Natural killer cell treated with Interleukin-12 subunit alpha and Interleukin-12 subunit beta and Interleukin-15 and Interleukin-18, amount 100 ng/mL, for 72 hours (primary cell): Measurements from ENCODE around the gene PDE2A. TPM values are rescaled to one million over a fixed set of nuclear protein-coding genes. Genes with fewer than 3 reads are reported as not detected.
A peak's percentile ranks its signal among the peaks of the same experiment; 100 is the strongest.

ENCODE experiments used
- ATAC-seq, 2 donors: fragments of 150-1000 bp; cut with Tn5 transposase in 1 of 2; sonication (Bioruptor Pico), chemical (Tn5 transposase) in 1 of 2; 2 replicates each; pipeline ENCODE4 v1.10.0; 2021
- DNase-seq: peaks from one replicate; pipeline ENCODE4 v3.0.0; 2022; ENCODE audit warnings: low spot score
- H3K27ac Mint-ChIP-seq, 2 donors: 1 replicate in 1 of 2; 2 replicates in 1 of 2; pipeline ENCODE4 v1.8.0; 2022; ENCODE audit warnings: mixed read lengths in 2 of 2, mild to moderate bottlenecking in 1 of 2, moderate library complexity in 1 of 2
- H3K27me3 Mint-ChIP-seq, 2 donors: 1 replicate in 1 of 2; 2 replicates in 1 of 2; pipeline ENCODE4 v1.8.0; 2022; ENCODE audit warnings: mixed read lengths in 2 of 2
- H3K36me3 Mint-ChIP-seq: one replicate; pipeline ENCODE4 v1.8.0; 2022; ENCODE audit warnings: mixed read lengths
- H3K4me1 Mint-ChIP-seq, 2 donors: 1 replicate in 1 of 2; 2 replicates in 1 of 2; pipeline ENCODE4 v1.8.0; 2022; ENCODE audit warnings: low read depth in 2 of 2, mixed read lengths in 2 of 2, mild to moderate bottlenecking in 1 of 2
- H3K4me3 Mint-ChIP-seq: one replicate; pipeline ENCODE4 v1.8.0; 2022; ENCODE audit warnings: mixed read lengths
- H3K9me3 Mint-ChIP-seq: 2 replicates; pipeline ENCODE4 v1.8.0; 2022; ENCODE audit warnings: mixed read lengths
- total RNA-seq, 2 donors: library from RNA; stranded (reverse); gene quantifications; one replicate each; pipeline ENCODE4 v1.2.3, GENCODE V29; 2022

PDE2A gene
- total RNA-seq, 2 donors from 2014 or later = 2.5 to 7.7 TPM

- no peak for ATAC-seq
- no peak overlapping the region for H3K27ac Mint-ChIP-seq
- H3K4me1 Mint-ChIP-seq = peaks cover 7 to 25% of the 10 kb centered on the region in 2 donors
- H3K36me3 Mint-ChIP-seq = no peaks in the 10 kb centered on the region
- H3K9me3 Mint-ChIP-seq = no peaks in the 10 kb centered on the region
- H3K4me3 Mint-ChIP-seq = no peak overlapping the region
- no peaks in the 10 kb centered on the region for H3K27me3 Mint-ChIP-seq
- no peak for DNase-seq
These were observed 27.2 kb upstream of the PDE2A start for GRCh38 chr11:72701466-72701865.

GRCh38 chr11:72700146-72700545 lies 25.9 kb upstream of the PDE2A start:
- H3K4me1 Mint-ChIP-seq = peaks cover 7 to 22% of the 10 kb centered on the region in 2 donors
- no peak for DNase-seq
- no peaks in the 10 kb centered on the region for H3K36me3 Mint-ChIP-seq
- H3K9me3 Mint-ChIP-seq = no peaks in the 10 kb centered on the region
- H3K4me3 Mint-ChIP-seq = no peak overlapping the region
- no peaks in the 10 kb centered on the region for H3K27me3 Mint-ChIP-seq
- peak overlapping the region in 1 of 2 donors; percentile 64 for H3K27ac Mint-ChIP-seq
- no peak for ATAC-seq

GRCh38 chr11:72697814-72698213 lies 23.6 kb upstream of the PDE2A start:
- peaks cover 15 to 29% of the 10 kb centered on the region in 2 donors for H3K4me1 Mint-ChIP-seq

GRCh38 chr11:72696866-72697700 lies 22.9 kb upstream of the PDE2A start:
- no peak for DNase-seq

More at GRCh38 chr11:72697814-72698213, 23.6 kb upstream of the PDE2A start:
- no peak for ATAC-seq
- no peak for DNase-seq
- H3K4me3 Mint-ChIP-seq = no peak overlapping the region
- no peaks in the 10 kb centered on the region for H3K27me3 Mint-ChIP-seq
- H3K9me3 Mint-ChIP-seq = no peaks in the 10 kb centered on the region
- no peak overlapping the region for H3K27ac Mint-ChIP-seq
- peaks cover 9% of the 10 kb centered on the region for H3K36me3 Mint-ChIP-seq

GRCh38 chr11:72695354-72695753 lies 21.1 kb upstream of the PDE2A start:
- Mint-ChIP-seq H3K27me3 (no peaks in the 10 kb centered on the region), H3K4me3 (no peak overlapping the region), H3K4me1 (peaks cover 19 to 32% of the 10 kb centered on the region in 2 donors), H3K36me3 (peaks cover 9% of the 10 kb centered on the region), H3K9me3 (no peaks in the 10 kb centered on the region), H3K27ac (no peak overlapping the region)
- DNase-seq (no peak), ATAC-seq (no peak)

More at GRCh38 chr11:72696866-72697700, 22.9 kb upstream of the PDE2A start:
- peaks cover 9% of the 10 kb centered on the region for H3K36me3 Mint-ChIP-seq
- no peaks in the 10 kb centered on the region for H3K27me3 Mint-ChIP-seq
- no peak for ATAC-seq
- H3K9me3 Mint-ChIP-seq = no peaks in the 10 kb centered on the region
- H3K4me3 Mint-ChIP-seq = no peak overlapping the region
- peaks cover 15 to 29% of the 10 kb centered on the region in 2 donors for H3K4me1 Mint-ChIP-seq
- H3K27ac Mint-ChIP-seq = no peak overlapping the region

- H3K27me3 Mint-ChIP-seq = no peaks in the 10 kb centered on the region
- H3K4me3 Mint-ChIP-seq = no peak overlapping the region
- peaks cover 15% of the 10 kb centered on the region for H3K36me3 Mint-ChIP-seq
- ATAC-seq (no peak), DNase-seq (no peak)
- H3K4me1 Mint-ChIP-seq = peaks cover 20 to 28% of the 10 kb centered on the region in 2 donors
- H3K27ac Mint-ChIP-seq = no peak overlapping the region
- no peaks in the 10 kb centered on the region for H3K9me3 Mint-ChIP-seq
These were observed 19.2 kb upstream of the PDE2A start for GRCh38 chr11:72693271-72693968.

- ATAC-seq = no peak
- Mint-ChIP-seq H3K27me3 (no peaks in the 10 kb centered on the region), H3K36me3 (peaks cover 15% of the 10 kb centered on the region), H3K27ac (no peak overlapping the region), H3K9me3 (no peaks in the 10 kb centered on the region), H3K4me1 (peaks cover 20 to 25% of the 10 kb centered on the region in 2 donors), H3K4me3 (no peak overlapping the region)
- DNase-seq = no peak
These were observed 18.4 kb upstream of the PDE2A start for GRCh38 chr11:72692498-72693237.

GRCh38 chr11:72690166-72690565 lies 15.9 kb upstream of the PDE2A start:
- Mint-ChIP-seq H3K27ac (peak overlapping the region in 1 of 2 donors; percentile 23), H3K4me3 (no peak overlapping the region), H3K4me1 (peaks cover 31 to 33% of the 10 kb centered on the region in 2 donors), H3K36me3 (peaks cover 15% of the 10 kb centered on the region), H3K27me3 (no peaks in the 10 kb centered on the region), H3K9me3 (no peaks in the 10 kb centered on the region)
- ATAC-seq (no peak), DNase-seq (no peak)

GRCh38 chr11:72688929-72689328 lies 14.7 kb upstream of the PDE2A start:
- ATAC-seq (no peak), DNase-seq (no peak)
- Mint-ChIP-seq H3K4me1 (peaks cover 24 to 25% of the 10 kb centered on the region in 2 donors), H3K36me3 (peaks cover 8% of the 10 kb centered on the region), H3K27me3 (no peaks in the 10 kb centered on the region), H3K9me3 (no peaks in the 10 kb centered on the region), H3K4me3 (no peak overlapping the region), H3K27ac (peak overlapping the region; percentile 19 to 23)

- H3K27ac Mint-ChIP-seq = peak overlapping the region; percentile 19 to 23
These were observed 14.3 kb upstream of the PDE2A start for GRCh38 chr11:72688486-72688885.

GRCh38 chr11:72687326-72687725 lies 13.1 kb upstream of the PDE2A start:
- no peak for ATAC-seq
- peaks cover 23 to 24% of the 10 kb centered on the region in 2 donors for H3K4me1 Mint-ChIP-seq
- H3K36me3 Mint-ChIP-seq = peaks cover 6% of the 10 kb centered on the region

More at GRCh38 chr11:72688486-72688885, 14.3 kb upstream of the PDE2A start:
- H3K36me3 Mint-ChIP-seq = peaks cover 6% of the 10 kb centered on the region
- no peaks in the 10 kb centered on the region for H3K27me3 Mint-ChIP-seq
- peaks cover 24% of the 10 kb centered on the region in 2 donors for H3K4me1 Mint-ChIP-seq
- no peaks in the 10 kb centered on the region for H3K9me3 Mint-ChIP-seq
- no peak for ATAC-seq
- DNase-seq = no peak
- H3K4me3 Mint-ChIP-seq = no peak overlapping the region

GRCh38 chr11:72686639-72687220 lies 12.5 kb upstream of the PDE2A start:
- H3K27ac Mint-ChIP-seq = peak overlapping the region; percentile 70 to 79
- DNase-seq (no peak), ATAC-seq (no peak)
- H3K4me1 Mint-ChIP-seq = peaks cover 24 to 27% of the 10 kb centered on the region in 2 donors
- no peaks in the 10 kb centered on the region for H3K27me3 Mint-ChIP-seq
- H3K4me3 Mint-ChIP-seq = no peak overlapping the region
- no peaks in the 10 kb centered on the region for H3K9me3 Mint-ChIP-seq
- peaks cover 6% of the 10 kb centered on the region for H3K36me3 Mint-ChIP-seq

More at GRCh38 chr11:72687326-72687725, 13.1 kb upstream of the PDE2A start:
- H3K27ac Mint-ChIP-seq = peak overlapping the region; percentile 70 to 79
- H3K27me3 Mint-ChIP-seq = no peaks in the 10 kb centered on the region
- H3K4me3 Mint-ChIP-seq = no peak overlapping the region
- no peak for DNase-seq
- no peaks in the 10 kb centered on the region for H3K9me3 Mint-ChIP-seq
